HCT116 (cell line): ENCODE results near the gene ENOSF1. TPM values are rescaled to one million over a fixed set of nuclear protein-coding genes. Genes with fewer than 3 reads are reported as not detected.

Experiments used
- ATAC-seq: fragments of 200-7000 bp; cut with Tn5 transposase; 2 replicates; pipeline ENCODE4 v1.9.1; 2020; ENCODE audit warnings: mild to moderate bottlenecking, moderate library complexity
- BruUV-seq: library from RNA; stranded (reverse); fragments of 400-500 nt; replicated peaks from 2 replicates; lab custom pipeline; 2021; lab: Mats Ljungman, UMichigan
- CTCF ChIA-PET: fragments of 300-600 bp; sonication (Branson Sonifier 250); formaldehyde crosslinking; loops from one replicate; lab custom pipeline; 2021; ENCODE audit warnings: antibody characterized with exemption; lab: Charles Lee
- POLR2A ChIA-PET: fragments of 300-600, 350-600 bp; sonication (Branson Sonifier 250); formaldehyde crosslinking; loops from one replicate; lab custom pipeline; 2021; ENCODE audit warnings: antibody characterized with exemption; lab: Charles Lee
- RAD21 ChIA-PET, 2 experiments: fragments of 300-600 bp; sonication (Branson Sonifier 250); formaldehyde crosslinking; loops; one replicate each; lab custom pipeline; 2023; ENCODE audit warnings: low total read pairs in 2 of 2; ENCODE audit not compliant: uncharacterized antibody in 2 of 2, unreplicated experiment in 2 of 2, low non-redundant PET in 1 of 2; lab: Charles Lee
- DNase-seq: peaks from one replicate; pipeline ENCODE4 v3.0.0-alpha.2; 2010; ENCODE audit warnings: low read depth, low spot score
- H2AFZ ChIP-seq: fragments of 200-600 bp; shearing (Covaris generic), sonication (generic); 2 replicates; pipeline ENCODE4 v1.6.1; 2017; ENCODE audit warnings: low read depth, mixed run types, mixed read lengths, antibody characterized with exemption, low read length; ENCODE audit not compliant: poor library complexity, severe bottlenecking
- H3K27ac ChIP-seq: 2 replicates; pipeline ENCODE4 v1.5.1; 2012; ENCODE audit warnings: low read depth, low read length
- H3K27me3 ChIP-seq: fragments of 200-600 bp; sonication (generic); 2 replicates; pipeline ENCODE4 v1.6.1; 2016; ENCODE audit warnings: mixed run types, low read length, mixed read lengths; ENCODE audit not compliant: insufficient read depth
- H3K36me3 ChIP-seq, 2 experiments: fragments of 200-500 bp in 1 of 2; fragments of 200-600 bp in 1 of 2; sonication (Bioruptor generic) in 1 of 2; sonication (generic) in 1 of 2; 2 replicates each; pipeline versions ENCODE4 v1.5.1 to v1.6.1; 2014 to 2016; ENCODE audit warnings: low read length in 2 of 2, inconsistent platforms in 1 of 2, mixed read lengths in 1 of 2, mixed run types in 1 of 2; ENCODE audit not compliant: insufficient read depth in 2 of 2, control insufficient read depth in 1 of 2
- H3K4me1 ChIP-seq, 2 experiments: fragments of 200-600 bp in 1 of 2; sonication (generic) in 1 of 2; 2 replicates each; pipeline versions ENCODE4 v1.5.1 to v1.6.1; 2012 to 2017; ENCODE audit warnings: low read length in 2 of 2, inconsistent platforms in 1 of 2, mild to moderate bottlenecking in 1 of 2, mixed read lengths in 1 of 2, mixed run types in 1 of 2, moderate library complexity in 1 of 2; ENCODE audit not compliant: insufficient read depth in 2 of 2, control insufficient read depth in 1 of 2
- H3K4me2 ChIP-seq: fragments of 200-600 bp; sonication (generic); 2 replicates; pipeline ENCODE4 v1.6.1; 2017; ENCODE audit warnings: mixed run types, low read length, mixed read lengths
- H3K4me3 ChIP-seq, 2 experiments: fragments of 200-600 bp in 1 of 2; sonication (generic) in 1 of 2; replicated peaks in 1 of 2; 2 replicates each; pipeline ENCODE4 v1.5.1; 2011 to 2016; ENCODE audit warnings: low read length in 2 of 2, control low read depth in 1 of 2, low read depth in 1 of 2, mild to moderate bottlenecking in 1 of 2, mixed read lengths in 1 of 2, mixed run types in 1 of 2
- H3K79me2 ChIP-seq: fragments of 200-600 bp; sonication (generic); 2 replicates; pipeline ENCODE4 v1.6.1; 2017; ENCODE audit warnings: mild to moderate bottlenecking, mixed run types, low read length, moderate library complexity, mixed read lengths; ENCODE audit not compliant: insufficient read depth
- H3K9ac ChIP-seq: fragments of 200-600 bp; sonication (generic); 2 replicates; pipeline ENCODE4 v1.6.1; 2016; ENCODE audit warnings: low read length, mixed read lengths
- H3K9me2 ChIP-seq: fragments of 200-600 bp; sonication (generic), shearing (Covaris generic); 2 replicates; pipeline ENCODE4 v1.6.1; 2017; ENCODE audit warnings: mixed run types, mild to moderate bottlenecking, moderate library complexity; ENCODE audit not compliant: insufficient read depth
- H3K9me3 ChIP-seq, 2 experiments: fragments of 200-500 bp in 1 of 2; fragments of 200-600 bp in 1 of 2; sonication (Bioruptor generic) in 1 of 2; sonication (generic) in 1 of 2; 2 replicates each; pipeline ENCODE4 v1.6.1; 2014 to 2017; ENCODE audit warnings: low read length in 2 of 2, mixed read lengths in 2 of 2, inconsistent platforms in 1 of 2, low read depth in 1 of 2, mild to moderate bottlenecking in 1 of 2, mixed run types in 1 of 2, moderate library complexity in 1 of 2; ENCODE audit not compliant: control insufficient read depth in 1 of 2, insufficient read depth in 1 of 2
- H4K20me1 ChIP-seq: fragments of 200-600 bp; sonication (generic), shearing (Covaris generic); 2 replicates; pipeline ENCODE4 v1.6.1; 2017; ENCODE audit warnings: mixed run types, mild to moderate bottlenecking, moderate library complexity; ENCODE audit not compliant: insufficient read depth
- CBX3 ChIP-seq: IDR thresholded peaks from 2 replicates; pipeline ENCODE4 v1.6.1; 2012; ENCODE audit warnings: low read depth
- CEBPB ChIP-seq: IDR thresholded peaks from 2 replicates; pipeline ENCODE4 v1.6.1; 2012; ENCODE audit warnings: low read depth
- CTCF ChIP-seq, 3 experiments: fragments of 200-600 bp in 1 of 3; sonication (generic) in 1 of 3; IDR thresholded peaks in 2 of 3; conservative IDR thresholded peaks in 1 of 3; 2 replicates each; pipeline ENCODE4 v1.5.1; 2012 to 2017; ENCODE audit warnings: low read depth in 2 of 3, low read length in 2 of 3, antibody characterized with exemption in 1 of 3, borderline replicate concordance in 1 of 3, control low read depth in 1 of 3, mild to moderate bottlenecking in 1 of 3, mixed read lengths in 1 of 3, mixed run types in 1 of 3, moderate library complexity in 1 of 3; ENCODE audit not compliant: insufficient read depth in 1 of 3
- ELF1 ChIP-seq: IDR thresholded peaks from 2 replicates; pipeline ENCODE4 v1.6.1; 2012; ENCODE audit warnings: low read depth, borderline replicate concordance
- EZH2 ChIP-seq: fragments of 200-600 bp; sonication (generic); IDR thresholded peaks from 2 replicates; pipeline ENCODE4 v1.6.1; 2017; ENCODE audit warnings: antibody characterized with exemption, mixed run types
- EZH2phosphoT487 ChIP-seq: fragments of 200-600 bp; IDR thresholded peaks from 2 replicates; pipeline ENCODE4 v1.6.1; 2018; ENCODE audit warnings: antibody characterized with exemption, borderline replicate concordance
- FOSL1 ChIP-seq: IDR thresholded peaks from 2 replicates; pipeline ENCODE4 v1.6.1; 2012; ENCODE audit warnings: low read depth
- JUND ChIP-seq: IDR thresholded peaks from 2 replicates; pipeline ENCODE4 v1.6.1; 2012
- RAD21 ChIP-seq: IDR thresholded peaks from 2 replicates; pipeline ENCODE4 v1.6.1; 2012; ENCODE audit warnings: low read depth, mild to moderate bottlenecking
- SRF ChIP-seq: IDR thresholded peaks from 2 replicates; pipeline ENCODE4 v1.6.1; 2012; ENCODE audit warnings: low read depth
- TCF7L2 ChIP-seq: IDR thresholded peaks from 2 replicates; pipeline ENCODE4 v1.7.0; 2011; ENCODE audit warnings: borderline replicate concordance, inconsistent platforms; ENCODE audit not compliant: insufficient read depth, insufficient read length; ENCODE audit errors: extremely low read depth
- YY1 ChIP-seq: IDR thresholded peaks from 2 replicates; pipeline ENCODE4 v1.6.1; 2011; ENCODE audit warnings: low read length, low read depth, moderate library complexity, mild to moderate bottlenecking; ENCODE audit not compliant: insufficient replicate concordance; ENCODE audit errors: extremely low read depth
- ZFX ChIP-seq: fragments of 450-650 bp; IDR thresholded peaks from 2 replicates; pipeline ENCODE4 v1.6.1; 2017
- intact Hi-C: fragments of 100-400 bp; cut with micrococcal nuclease; formaldehyde crosslinking; loops from 2 replicates; pipeline ENCODE4 v1.10.0; 2022
- total RNA-seq: library from RNA; stranded (reverse); gene quantifications from one replicate; pipeline ENCODE4 v1.2.1, GENCODE V29; 2021; ENCODE audit not compliant: unreplicated experiment
- TF ChIP-seq, protein P1 (sequence below): IDR thresholded peaks from 2 replicates; pipeline ENCODE4 v1.6.1; 2012
- TF ChIP-seq, protein P2 (sequence below): IDR thresholded peaks from 2 replicates; pipeline ENCODE4 v1.6.1; 2011; ENCODE audit warnings: mild to moderate bottlenecking, low read length, moderate library complexity; ENCODE audit not compliant: insufficient replicate concordance; ENCODE audit errors: extremely low read depth

Gene ENOSF1
- total RNA-seq, 1 experiment from 2014 or later, result 90.0 TPM

DNA sequence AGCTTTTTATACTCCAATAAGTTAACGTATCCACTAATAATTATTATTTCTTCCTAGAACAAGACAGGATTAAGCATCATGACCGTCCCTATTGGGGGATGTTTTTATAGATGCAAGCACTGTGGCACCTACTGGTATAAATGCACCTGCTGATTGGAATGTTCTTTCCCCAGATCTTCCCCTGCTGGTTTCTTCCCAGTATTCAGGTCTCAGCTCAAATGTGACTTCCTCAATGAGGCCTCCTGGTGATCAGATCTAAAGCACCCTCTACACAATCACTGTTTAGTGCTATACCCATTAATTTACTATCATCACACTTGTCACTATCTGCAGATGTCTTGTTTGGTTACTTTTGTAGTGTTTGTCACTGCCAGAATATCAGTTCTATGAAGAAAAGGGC lies 58.9 kb downstream of the ENOSF1 start:
- H3K4me3 ChIP-seq, result no peak overlapping the region
- no peaks in the 10 kb centered on the region for H3K9me3 ChIP-seq
- intact Hi-C loops, result no loop called here
- DNase-seq, result no peak
- TF ChIP-seq, protein P1, sequence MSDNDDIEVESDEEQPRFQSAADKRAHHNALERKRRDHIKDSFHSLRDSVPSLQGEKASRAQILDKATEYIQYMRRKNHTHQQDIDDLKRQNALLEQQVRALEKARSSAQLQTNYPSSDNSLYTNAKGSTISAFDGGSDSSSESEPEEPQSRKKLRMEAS, result no peak
- TF ChIP-seq, protein P2, sequence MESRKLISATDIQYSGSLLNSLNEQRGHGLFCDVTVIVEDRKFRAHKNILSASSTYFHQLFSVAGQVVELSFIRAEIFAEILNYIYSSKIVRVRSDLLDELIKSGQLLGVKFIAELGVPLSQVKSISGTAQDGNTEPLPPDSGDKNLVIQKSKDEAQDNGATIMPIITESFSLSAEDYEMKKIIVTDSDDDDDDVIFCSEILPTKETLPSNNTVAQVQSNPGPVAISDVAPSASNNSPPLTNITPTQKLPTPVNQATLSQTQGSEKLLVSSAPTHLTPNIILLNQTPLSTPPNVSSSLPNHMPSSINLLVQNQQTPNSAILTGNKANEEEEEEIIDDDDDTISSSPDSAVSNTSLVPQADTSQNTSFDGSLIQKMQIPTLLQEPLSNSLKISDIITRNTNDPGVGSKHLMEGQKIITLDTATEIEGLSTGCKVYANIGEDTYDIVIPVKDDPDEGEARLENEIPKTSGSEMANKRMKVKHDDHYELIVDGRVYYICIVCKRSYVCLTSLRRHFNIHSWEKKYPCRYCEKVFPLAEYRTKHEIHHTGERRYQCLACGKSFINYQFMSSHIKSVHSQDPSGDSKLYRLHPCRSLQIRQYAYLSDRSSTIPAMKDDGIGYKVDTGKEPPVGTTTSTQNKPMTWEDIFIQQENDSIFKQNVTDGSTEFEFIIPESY, result no peak
- TF ChIP-seq CBX3, result no peak
- no peak for TF ChIP-seq CTCF (IDR thresholded peaks at IDR 0.05 in 2 of 3, conservative IDR thresholded peaks at IDR 0.05 in 1 of 3; ENCODE audit: borderline replicate concordance in 1 of 3, insufficient read depth in 1 of 3, low read depth in 2 of 3, low read length in 2 of 3)
- no peak for TF ChIP-seq ZFX
- no peak for TF ChIP-seq RAD21
- TF ChIP-seq FOSL1, result no peak
- no peak for TF ChIP-seq YY1
- TF ChIP-seq TCF7L2, result no peak
- no peak for TF ChIP-seq ELF1
- TF ChIP-seq EZH2, result no peak
- no peak for TF ChIP-seq CEBPB
- TF ChIP-seq EZH2phosphoT487, result no peak
- TF ChIP-seq JUND, result no peak
- no peak for TF ChIP-seq SRF
- no peak overlapping the region for H3K4me2 ChIP-seq
- H3K9me2 ChIP-seq, result no peaks in the 10 kb centered on the region
- peaks cover 28% of the 10 kb centered on the region for H3K79me2 ChIP-seq
- CTCF ChIA-PET, result interaction anchor here (0.8 kb wide), 1 partner anchor 186 kb away, joined by 3 read pairs; no protein-coding TSS in a partner anchor
- no peaks in the 10 kb centered on the region for H3K36me3 ChIP-seq
- H3K4me1 ChIP-seq, result peaks cover 7 to 12% of the 10 kb centered on the region in 2 experiments; a peak in 3 of 4 replicates
- H4K20me1 ChIP-seq, result no peaks in the 10 kb centered on the region
- BruUV-seq, result no TSS peak
- no peaks in the 10 kb centered on the region for H3K27me3 ChIP-seq
- no peak overlapping the region for H2AFZ ChIP-seq
- H3K9ac ChIP-seq, result no peak overlapping the region
- H3K27ac ChIP-seq, result no peak overlapping the region
- POLR2A ChIA-PET, result no interaction called here
- RAD21 ChIA-PET, result no interaction called here
- no peak for ATAC-seq
